ENCODE data around the gene TBC1D13.
"Not testable (repeated sequence)": the region's sequence is repeated elsewhere in the genome, so short reads cannot be mapped to it uniquely, and the experiment has no call there.

Gene TBC1D13

GRCh38 chr9:128786681-128787601 is at the start of gene TBC1D13:
TBC1D13 (plus strand) TSS chr9:128787253; CDS start chr9:128787354, 101 bp downstream.
- peak; percentile 94 for DNase-seq

GRCh38 chr9:128742401-128742800 is 44.7 kb upstream of the TBC1D13 start:
- no peak for DNase-seq

- DNase-seq, result no peak
Measured at GRCh38 chr9:128743421-128743820, 43.6 kb upstream of the TBC1D13 start.

GRCh38 chr9:128747241-128747640 is 39.8 kb upstream of the TBC1D13 start:
- no peak for DNase-seq

GRCh38 chr9:128750926-128751595 is 36.0 kb upstream of the TBC1D13 start:
- DNase-seq, result no peak

GRCh38 chr9:128753627-128754026 is 33.4 kb upstream of the TBC1D13 start:
- DNase-seq, result no peak

- no peak for DNase-seq
Measured at GRCh38 chr9:128757602-128758001, 29.5 kb upstream of the TBC1D13 start.

- DNase-seq, result no peak
Measured at GRCh38 chr9:128762671-128763449, 24.2 kb upstream of the TBC1D13 start.

GRCh38 chr9:128764361-128764760 is 22.7 kb upstream of the TBC1D13 start:
- DNase-seq, result no peak

GRCh38 chr9:128765499-128765898 is 21.6 kb upstream of the TBC1D13 start:
- DNase-seq, result no peak

GRCh38 chr9:128768606-128769005 is 18.4 kb upstream of the TBC1D13 start:
- DNase-seq, result no peak

- no peak for DNase-seq
Measured at GRCh38 chr9:128770286-128771030, 16.6 kb upstream of the TBC1D13 start.

- no peak for DNase-seq
Measured at GRCh38 chr9:128771094-128771721, 15.8 kb upstream of the TBC1D13 start.

GRCh38 chr9:128771745-128772519 is 15.1 kb upstream of the TBC1D13 start, which contains the start of gene ZER1:
ZER1 (minus strand) TSS chr9:128771927; CDS start chr9:128755565, 16,362 bp downstream.
- peak; percentile 97 for DNase-seq

- DNase-seq, result no peak
Measured at GRCh38 chr9:128773049-128773448, 14.0 kb upstream of the TBC1D13 start.

GRCh38 chr9:128774804-128775203 is 12.2 kb upstream of the TBC1D13 start:
- DNase-seq, result no peak

- not testable (repeated sequence) for DNase-seq
Measured at GRCh38 chr9:128780093-128780492, 7.0 kb upstream of the TBC1D13 start.

- no peak for DNase-seq
Measured at GRCh38 chr9:128781187-128782070, 5.6 kb upstream of the TBC1D13 start.

- DNase-seq, result no peak
Measured at GRCh38 chr9:128782669-128783068, 4.4 kb upstream of the TBC1D13 start.

- no peak for DNase-seq
Measured at GRCh38 chr9:128785427-128785826, 1.6 kb upstream of the TBC1D13 start.
